22Rv1 (cell line): ENCODE results near the gene PCDHGA11.
"Not testable (repeated sequence)": the region's sequence is repeated elsewhere in the genome, so short reads cannot be mapped to it uniquely, and the experiment has no call there.

Source experiments
- ZFX ChIP-seq: fragments of 450-650 bp; IDR thresholded peaks from 2 replicates; pipeline ENCODE4 v1.6.1; 2017; ENCODE audit warnings: antibody characterized with exemption, borderline replicate concordance
- TF ChIP-seq, protein P1 (sequence below): fragments of 450-650 bp; IDR thresholded peaks from 2 replicates; pipeline ENCODE4 v1.5.1; 2017; ENCODE audit warnings: mild to moderate bottlenecking

GRCh38 chr5:141397756-141398551 lies 22.9 kb upstream of the PCDHGA11 start, which contains the start of gene PCDHGB5:
- TF ChIP-seq, protein P1, sequence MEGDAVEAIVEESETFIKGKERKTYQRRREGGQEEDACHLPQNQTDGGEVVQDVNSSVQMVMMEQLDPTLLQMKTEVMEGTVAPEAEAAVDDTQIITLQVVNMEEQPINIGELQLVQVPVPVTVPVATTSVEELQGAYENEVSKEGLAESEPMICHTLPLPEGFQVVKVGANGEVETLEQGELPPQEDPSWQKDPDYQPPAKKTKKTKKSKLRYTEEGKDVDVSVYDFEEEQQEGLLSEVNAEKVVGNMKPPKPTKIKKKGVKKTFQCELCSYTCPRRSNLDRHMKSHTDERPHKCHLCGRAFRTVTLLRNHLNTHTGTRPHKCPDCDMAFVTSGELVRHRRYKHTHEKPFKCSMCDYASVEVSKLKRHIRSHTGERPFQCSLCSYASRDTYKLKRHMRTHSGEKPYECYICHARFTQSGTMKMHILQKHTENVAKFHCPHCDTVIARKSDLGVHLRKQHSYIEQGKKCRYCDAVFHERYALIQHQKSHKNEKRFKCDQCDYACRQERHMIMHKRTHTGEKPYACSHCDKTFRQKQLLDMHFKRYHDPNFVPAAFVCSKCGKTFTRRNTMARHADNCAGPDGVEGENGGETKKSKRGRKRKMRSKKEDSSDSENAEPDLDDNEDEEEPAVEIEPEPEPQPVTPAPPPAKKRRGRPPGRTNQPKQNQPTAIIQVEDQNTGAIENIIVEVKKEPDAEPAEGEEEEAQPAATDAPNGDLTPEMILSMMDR = not testable (repeated sequence)
- TF ChIP-seq ZFX = not testable (repeated sequence)
